HepG2 (cell line): ENCODE results near the gene CD68. TPM values are rescaled to one million over a fixed set of nuclear protein-coding genes. Genes with fewer than 3 reads are reported as not detected.

Source experiments
- AKAP8 ChIP-seq: sonication (generic); formaldehyde crosslinking; IDR thresholded peaks from 2 replicates; pipeline ENCODE4 v1.5.1; 2020; ENCODE audit warnings: mild to moderate bottlenecking, missing genetic modification reagents
- BORCS8-MEF2B ChIP-seq: sonication (generic); formaldehyde crosslinking; IDR thresholded peaks from 2 replicates; pipeline ENCODE4 v1.8.0; 2022; ENCODE audit warnings: mild to moderate bottlenecking, missing genetic modification reagents
- MAFG ChIP-seq: sonication (generic); formaldehyde crosslinking; IDR thresholded peaks from 2 replicates; pipeline ENCODE4 v1.5.1; 2020; ENCODE audit warnings: mild to moderate bottlenecking, missing genetic modification reagents
- MXD4 ChIP-seq: IDR thresholded peaks from 2 replicates; pipeline ENCODE4 v1.6.1; 2016; ENCODE audit warnings: mild to moderate bottlenecking, missing biosample characterization, missing genetic modification reagents
- NBN ChIP-seq: fragments of 450-650 bp; conservative IDR thresholded peaks from 2 replicates; pipeline ENCODE4 v1.6.1; 2017
- TAF15 ChIP-seq: fragments of 200-400 bp; formaldehyde crosslinking; IDR thresholded peaks from one replicate; pipeline ENCODE4 v1.6.1; 2018; ENCODE audit warnings: mild to moderate bottlenecking, low read depth, low read length; ENCODE audit not compliant: poor library complexity, severe bottlenecking
- TBL1XR1 ChIP-seq: fragments of 150-350 bp; IDR thresholded peaks from 2 replicates; pipeline ENCODE4 v1.6.1; 2014; ENCODE audit warnings: borderline replicate concordance, low read length; ENCODE audit not compliant: partially characterized antibody
- TCF12 ChIP-seq, 2 experiments: fragments of 450-650 bp in 1 of 2; sonication (generic) in 1 of 2; formaldehyde crosslinking in 1 of 2; IDR thresholded peaks; 2 replicates each; pipeline versions ENCODE4 v1.6.1 to v1.8.0; 2017 to 2022; ENCODE audit warnings: antibody characterized with exemption in 1 of 2, mild to moderate bottlenecking in 1 of 2, missing genetic modification reagents in 1 of 2, moderate library complexity in 1 of 2
- WIZ ChIP-seq: sonication (generic); formaldehyde crosslinking; IDR thresholded peaks from 2 replicates; pipeline ENCODE4 v1.5.1; 2020; ENCODE audit warnings: mild to moderate bottlenecking, missing genetic modification reagents
- ZBTB38 ChIP-seq: sonication (generic); formaldehyde crosslinking; IDR thresholded peaks from 2 replicates; pipeline ENCODE4 v1.5.1; 2020; ENCODE audit warnings: mild to moderate bottlenecking, missing genetic modification reagents
- ZC3H13 ChIP-seq: sonication (generic); formaldehyde crosslinking; IDR thresholded peaks from 2 replicates; pipeline ENCODE4 v1.8.1; 2023; ENCODE audit warnings: mild to moderate bottlenecking, missing genetic modification reagents, moderate library complexity
- ZHX2 ChIP-seq, 2 experiments: sonication (generic) in 1 of 2; formaldehyde crosslinking in 1 of 2; IDR thresholded peaks; 2 replicates each; pipeline versions ENCODE4 v1.6.1 to v1.9.0; 2014 to 2022; ENCODE audit warnings: antibody characterized with exemption in 1 of 2, borderline replicate concordance in 1 of 2, inconsistent platforms in 1 of 2, low read depth in 1 of 2, missing genetic modification reagents in 1 of 2
- ZNF34 ChIP-seq: sonication (generic); formaldehyde crosslinking; IDR thresholded peaks from 2 replicates; pipeline ENCODE4 v1.4.0; 2020; ENCODE audit warnings: mild to moderate bottlenecking, missing genetic modification reagents, borderline replicate concordance
- ZNF350 ChIP-seq: sonication (generic); formaldehyde crosslinking; IDR thresholded peaks from 2 replicates; pipeline ENCODE4 v1.4.0; 2020; ENCODE audit warnings: mild to moderate bottlenecking, low read depth, missing genetic modification reagents, borderline replicate concordance
- ZNF414 ChIP-seq: sonication (generic); formaldehyde crosslinking; IDR thresholded peaks from 2 replicates; pipeline ENCODE4 v1.5.0; 2020; ENCODE audit warnings: missing genetic modification reagents
- ZNF577 ChIP-seq: sonication (generic); formaldehyde crosslinking; IDR thresholded peaks from 2 replicates; pipeline ENCODE4 v1.4.0; 2020; ENCODE audit warnings: mild to moderate bottlenecking, low read depth, missing genetic modification reagents, borderline replicate concordance
- ZNF597 ChIP-seq: sonication (generic); formaldehyde crosslinking; IDR thresholded peaks from 2 replicates; pipeline ENCODE4 v1.5.0; 2020; ENCODE audit warnings: missing genetic modification reagents
- ZNF720 ChIP-seq: sonication (generic); formaldehyde crosslinking; IDR thresholded peaks from 2 replicates; pipeline ENCODE4 v1.4.0; 2020; ENCODE audit warnings: missing genetic modification reagents
- ZNF879 ChIP-seq: sonication (generic); formaldehyde crosslinking; IDR thresholded peaks from 2 replicates; pipeline ENCODE4 v1.8.1; 2023; ENCODE audit warnings: missing genetic modification reagents
- ZSCAN5A ChIP-seq: sonication (generic); formaldehyde crosslinking; IDR thresholded peaks from 2 replicates; pipeline ENCODE4 v1.8.0; 2022; ENCODE audit warnings: mild to moderate bottlenecking, missing genetic modification reagents, borderline replicate concordance
- polyA plus RNA-seq, 8 experiments: library from polyadenylated mRNA; depleted of rRNA in 3 of 8; stranded (reverse) in 7 of 8; unstranded in 1 of 8; fragments of >200 nt; fragmentation: Illumina TruSeq in 4 of 8; extraction: Trizol in 4 of 8; gene quantifications; 2 replicates each; pipeline versions ENCODE4 v1.2.1 to v1.2.3, GENCODE V29; 2011 to 2016; ENCODE audit warnings: low read depth in 4 of 8, missing spikeins in 1 of 8, mixed read lengths in 1 of 8; ENCODE audit not compliant: insufficient read depth in 1 of 8
- total RNA-seq, 5 experiments: library from RNA; depleted of rRNA; stranded (reverse); fragments of >200 nt; fragmentation: Illumina TruSeq; extraction: Trizol; gene quantifications; 2 replicates each; pipeline ENCODE4 v1.2.3, GENCODE V29; 2016; ENCODE audit warnings: low read depth in 1 of 5

CD68 gene
- total and polyA plus RNA-seq, 2 of the 13 experiments (the other 11 are each of a cell fraction or from before 2014, with no cell fraction given) = 10.3 to 104 TPM

GRCh38 chr17:7557147-7557764 is 22.2 kb upstream of the CD68 start (continued):
- TF ChIP-seq ZHX2 (IDR thresholded peaks at IDR 0.05; ENCODE audit: low read depth) (no peak), ZHX2 (CRISPR knock-in tag; IDR thresholded peaks at IDR 0.05; ENCODE audit: borderline replicate concordance) (no peak), ZSCAN5A (CRISPR knock-in tag) (no peak), ZNF34 (CRISPR knock-in tag) (no peak), ZC3H13 (CRISPR knock-in tag) (no peak), ZNF879 (CRISPR knock-in tag) (no peak), TAF15 (no peak), TBL1XR1 (no peak), WIZ (CRISPR knock-in tag) (no peak), ZNF597 (CRISPR knock-in tag) (no peak), MAFG (no peak), ZNF720 (CRISPR knock-in tag) (no peak), ZBTB38 (CRISPR knock-in tag) (0 out of 2 replicates have a peak, but pooled peaks have one; percentile 59), NBN (no peak), MXD4 (peak; percentile 53; the same call in 1 of the 2 replicates), ZNF414 (CRISPR knock-in tag) (no peak), ZNF350 (CRISPR knock-in tag) (no peak), BORCS8-MEF2B (CRISPR knock-in tag) (no peak; the same call in 1 of the 2 replicates), ZNF577 (no peak), AKAP8 (CRISPR knock-in tag) (no peak), TCF12 (IDR thresholded peaks at IDR 0.05) (no peak), TCF12 (CRISPR knock-in tag; IDR thresholded peaks at IDR 0.05) (no peak)
